Tibial nerve (tissue), 4 donors: ENCODE data around the gene USP7. TPM values are rescaled to one million over a fixed set of nuclear protein-coding genes. Genes with fewer than 3 reads are reported as not detected.

Source experiments
- DNase-seq, 2 donors: peaks; one replicate each; pipeline ENCODE4 v3.0.0-alpha.2; 2019; ENCODE audit warnings: low spot score in 2 of 2
- H3K27ac ChIP-seq, 4 donors: fragments of 200-600 bp; sonication (generic) in 3 of 4; one replicate each; pipeline ENCODE4 v1.5.1; 2017 to 2019; ENCODE audit warnings: mild to moderate bottlenecking in 1 of 4
- H3K27me3 ChIP-seq, 2 donors: fragments of 200-600 bp; sonication (generic) in 1 of 2; one replicate each; pipeline versions ENCODE4 v1.5.1 to v1.6.0; 2017 to 2019
- H3K36me3 ChIP-seq, 3 donors: fragments of 200-600 bp; sonication (generic); one replicate each; pipeline ENCODE4 v1.5.1; 2018 to 2019
- H3K4me1 ChIP-seq, 4 donors: fragments of 200-600 bp; sonication (generic) in 3 of 4; one replicate each; pipeline ENCODE4 v1.5.1; 2017 to 2019
- H3K4me3 ChIP-seq, 4 donors: fragments of 200-600 bp; sonication (generic) in 3 of 4; one replicate each; pipeline ENCODE4 v1.5.1; 2017 to 2019; ENCODE audit warnings: mild to moderate bottlenecking in 1 of 4, moderate library complexity in 1 of 4
- H3K9me3 ChIP-seq, 4 donors: fragments of 200-600 bp; sonication (generic) in 3 of 4; one replicate each; pipeline ENCODE4 v1.5.1; 2017 to 2019
- CTCF ChIP-seq, 5 experiments: fragments of 200-600 bp in 3 of 5; fragments of 450-650 bp in 2 of 5; sonication (generic) in 3 of 5; IDR thresholded peaks; one replicate each; pipeline ENCODE4 v1.5.1; 2016 to 2019; ENCODE audit warnings: antibody characterized with exemption in 5 of 5, mild to moderate bottlenecking in 3 of 5, moderate library complexity in 2 of 5
- EP300 ChIP-seq, 2 donors: sonication (generic); formaldehyde crosslinking; IDR thresholded peaks; one replicate each; pipeline ENCODE4 v1.6.1; 2017; ENCODE audit warnings: antibody characterized with exemption in 2 of 2, mild to moderate bottlenecking in 1 of 2
- POLR2A ChIP-seq, 2 donors: fragments of 450-650 bp; IDR thresholded peaks; one replicate each; pipeline ENCODE4 v1.6.1; 2017; ENCODE audit warnings: antibody characterized with exemption in 2 of 2, mild to moderate bottlenecking in 2 of 2, moderate library complexity in 2 of 2
- whole genome bisulfite sequencing, 2 donors: methylation state at CpG; one replicate each; pipeline ENCODE4 v1.1.5; 2018; 5-methylcytosine and 5-hydroxymethylcytosine counted together
- total RNA-seq, 4 donors: library from RNA; depleted of rRNA; stranded (reverse); fragments of >200 nt; gene quantifications; one replicate each; pipeline ENCODE4 v1.1.0, GENCODE V29; 2016

The USP7 gene
- total RNA-seq, 4 donors from 2014 or later = 83.4 to 114 (median 89.6) TPM

GRCh38 chr16:8893976-8894690 is 69.6 kb downstream of the USP7 start:
- Histone ChIP-seq H3K27me3 (no peaks in the 10 kb centered on the region), H3K36me3 (peaks cover 0 to 100% (median 34%) of the 10 kb centered on the region in 3 donors), H3K27ac (no peak overlapping the region), H3K4me1 (no peaks in the 10 kb centered on the region), H3K4me3 (no peak overlapping the region), H3K9me3 (no peaks in the 10 kb centered on the region)
- 79 to 85% methylated on average over 13 to 14 of the region's 14 CpGs for WGBS, 2 donors
- peak in 1 of 2 donors; percentile 8 for DNase-seq
- TF ChIP-seq CTCF (IDR thresholded peaks at IDR 0.05) (no peak), POLR2A (IDR thresholded peaks at IDR 0.05) (no peak), EP300 (IDR thresholded peaks at IDR 0.05) (no peak)

- Histone ChIP-seq H3K27ac (no peak overlapping the region), H3K4me1 (no peaks in the 10 kb centered on the region), H3K9me3 (no peaks in the 10 kb centered on the region), H3K4me3 (no peak overlapping the region), H3K27me3 (no peaks in the 10 kb centered on the region), H3K36me3 (peaks cover 0 to 96% (median 34%) of the 10 kb centered on the region in 3 donors)
- no peak for DNase-seq
- 68 to 73% methylated on average over 9 of the region's 9 CpGs for WGBS, 2 donors
- TF ChIP-seq POLR2A (IDR thresholded peaks at IDR 0.05) (no peak), CTCF (IDR thresholded peaks at IDR 0.05) (no peak), EP300 (IDR thresholded peaks at IDR 0.05) (no peak)
Measured at GRCh38 chr16:8893426-8893825, 70.3 kb downstream of the USP7 start.

- H3K4me1 ChIP-seq = no peaks in the 10 kb centered on the region
- no peak overlapping the region for H3K4me3 ChIP-seq
- H3K27me3 ChIP-seq = no peaks in the 10 kb centered on the region
- H3K27ac ChIP-seq = no peak overlapping the region
- WGBS, 2 donors = 80 to 86% methylated on average over 16 of the region's 16 CpGs
- DNase-seq = peak in 1 of 2 donors; percentile 13
- H3K36me3 ChIP-seq = peaks cover 0 to 95% (median 27%) of the 10 kb centered on the region in 3 donors
- no peaks in the 10 kb centered on the region for H3K9me3 ChIP-seq
- TF ChIP-seq EP300 (IDR thresholded peaks at IDR 0.05) (no peak), POLR2A (IDR thresholded peaks at IDR 0.05) (no peak), CTCF (IDR thresholded peaks at IDR 0.05) (no peak)
Measured at GRCh38 chr16:8892101-8892575, 71.6 kb downstream of the USP7 start.

GRCh38 chr16:8890549-8890921 is 73.2 kb downstream of the USP7 start:
- Histone ChIP-seq H3K27me3 (peaks cover 0 to 1% of the 10 kb centered on the region in 2 donors), H3K9me3 (no peaks in the 10 kb centered on the region), H3K4me1 (peaks cover 0 to 11% (median 10%) of the 10 kb centered on the region in 4 donors), H3K36me3 (peaks cover 0 to 79% (median 21%) of the 10 kb centered on the region in 3 donors), H3K4me3 (no peak overlapping the region), H3K27ac (no peak overlapping the region)
- TF ChIP-seq CTCF (IDR thresholded peaks at IDR 0.05) (no peak), POLR2A (IDR thresholded peaks at IDR 0.05) (no peak), EP300 (IDR thresholded peaks at IDR 0.05) (no peak)
- 84 to 86% methylated on average over 5 of the region's 5 CpGs for WGBS, 2 donors
- no peak for DNase-seq

- Histone ChIP-seq H3K4me1 (peaks cover 0 to 15% (median 11%) of the 10 kb centered on the region in 4 donors), H3K27me3 (peaks cover 0 to 7% of the 10 kb centered on the region in 2 donors), H3K9me3 (no peaks in the 10 kb centered on the region), H3K27ac (no peak overlapping the region), H3K4me3 (no peak overlapping the region), H3K36me3 (peaks cover 0 to 74% (median 16%) of the 10 kb centered on the region in 3 donors)
- no peak for DNase-seq
- WGBS, 2 donors = 75 to 76% methylated on average over 12 to 14 of the region's 14 CpGs
- TF ChIP-seq EP300 (IDR thresholded peaks at IDR 0.05) = no peak
- no peak for TF ChIP-seq CTCF (IDR thresholded peaks at IDR 0.05)
- no peak for TF ChIP-seq POLR2A (IDR thresholded peaks at IDR 0.05)
Measured at GRCh38 chr16:8889893-8890548, 73.7 kb downstream of the USP7 start.
